ENCODE measurements around the gene HOTAIR. TPM values are rescaled to one million over a fixed set of nuclear protein-coding genes. Genes with fewer than 3 reads are reported as not detected.

Gene HOTAIR
- total and polyA plus RNA-seq, 7 donors, result 0.23 to 0.53 (median 0.25) TPM; not detected in 4

DNA sequence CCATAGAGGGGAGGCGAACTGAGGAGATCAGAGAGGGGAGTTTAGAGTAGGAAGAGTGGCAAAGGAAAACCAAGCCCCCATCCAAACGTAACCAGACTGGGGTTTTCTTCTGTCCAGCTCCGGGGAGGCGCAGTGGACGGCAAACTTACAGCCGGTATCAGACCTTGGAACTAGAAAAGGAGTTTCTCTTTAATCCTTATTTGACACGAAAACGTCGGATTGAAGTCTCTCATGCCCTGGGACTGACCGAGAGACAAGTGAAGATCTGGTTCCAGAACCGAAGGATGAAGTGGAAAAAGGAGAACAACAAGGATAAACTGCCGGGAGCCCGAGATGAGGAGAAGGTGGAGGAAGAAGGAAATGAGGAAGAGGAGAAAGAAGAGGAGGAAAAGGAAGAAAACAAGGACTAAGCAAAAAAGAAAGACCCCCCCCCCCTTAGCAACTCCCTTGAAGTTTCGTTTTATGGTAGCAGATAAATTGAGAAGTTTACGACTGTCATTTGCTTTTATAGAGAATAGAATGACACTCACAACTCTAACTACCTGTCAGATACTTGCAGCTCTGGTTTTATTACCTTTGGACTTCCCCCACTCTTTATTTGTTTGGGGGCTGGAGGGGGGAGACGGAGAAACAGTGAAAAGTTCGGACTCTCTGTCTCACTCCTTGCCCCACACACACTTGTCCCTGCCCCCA, 36.4 kb upstream of the HOTAIR start:
- TF ChIP-seq, protein P1, sequence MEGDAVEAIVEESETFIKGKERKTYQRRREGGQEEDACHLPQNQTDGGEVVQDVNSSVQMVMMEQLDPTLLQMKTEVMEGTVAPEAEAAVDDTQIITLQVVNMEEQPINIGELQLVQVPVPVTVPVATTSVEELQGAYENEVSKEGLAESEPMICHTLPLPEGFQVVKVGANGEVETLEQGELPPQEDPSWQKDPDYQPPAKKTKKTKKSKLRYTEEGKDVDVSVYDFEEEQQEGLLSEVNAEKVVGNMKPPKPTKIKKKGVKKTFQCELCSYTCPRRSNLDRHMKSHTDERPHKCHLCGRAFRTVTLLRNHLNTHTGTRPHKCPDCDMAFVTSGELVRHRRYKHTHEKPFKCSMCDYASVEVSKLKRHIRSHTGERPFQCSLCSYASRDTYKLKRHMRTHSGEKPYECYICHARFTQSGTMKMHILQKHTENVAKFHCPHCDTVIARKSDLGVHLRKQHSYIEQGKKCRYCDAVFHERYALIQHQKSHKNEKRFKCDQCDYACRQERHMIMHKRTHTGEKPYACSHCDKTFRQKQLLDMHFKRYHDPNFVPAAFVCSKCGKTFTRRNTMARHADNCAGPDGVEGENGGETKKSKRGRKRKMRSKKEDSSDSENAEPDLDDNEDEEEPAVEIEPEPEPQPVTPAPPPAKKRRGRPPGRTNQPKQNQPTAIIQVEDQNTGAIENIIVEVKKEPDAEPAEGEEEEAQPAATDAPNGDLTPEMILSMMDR (IDR thresholded peaks at IDR 0.05), result no peak
- no peaks in the 10 kb centered on the region for H3K9me3 ChIP-seq
- H3K27ac ChIP-seq, result peak overlapping the region; percentile 99
- H3K36me3 ChIP-seq (ENCODE audit: insufficient read depth in 1 of 2, low read depth in 1 of 2), result no peaks in the 10 kb centered on the region
- H3K4me1 ChIP-seq, result peaks cover 30% of the 10 kb centered on the region
- WGBS, 3 donors, result 50 to 59% (median 57%) methylated on average over 17 of the region's 17 CpGs
- peak overlapping the region; percentile 74 for H3K4me3 ChIP-seq
- peaks cover 0 to 9% (median 1%) of the 10 kb centered on the region in 3 donors for H3K27me3 ChIP-seq (ENCODE audit: insufficient read depth in 3 of 3, low read length in 2 of 3)
- DNase-seq, result peak in 1 of 2 donors; percentile 39
- intact Hi-C loops (cut with DNase I), result no loop called here
- ATAC-seq, result no peak

DNA sequence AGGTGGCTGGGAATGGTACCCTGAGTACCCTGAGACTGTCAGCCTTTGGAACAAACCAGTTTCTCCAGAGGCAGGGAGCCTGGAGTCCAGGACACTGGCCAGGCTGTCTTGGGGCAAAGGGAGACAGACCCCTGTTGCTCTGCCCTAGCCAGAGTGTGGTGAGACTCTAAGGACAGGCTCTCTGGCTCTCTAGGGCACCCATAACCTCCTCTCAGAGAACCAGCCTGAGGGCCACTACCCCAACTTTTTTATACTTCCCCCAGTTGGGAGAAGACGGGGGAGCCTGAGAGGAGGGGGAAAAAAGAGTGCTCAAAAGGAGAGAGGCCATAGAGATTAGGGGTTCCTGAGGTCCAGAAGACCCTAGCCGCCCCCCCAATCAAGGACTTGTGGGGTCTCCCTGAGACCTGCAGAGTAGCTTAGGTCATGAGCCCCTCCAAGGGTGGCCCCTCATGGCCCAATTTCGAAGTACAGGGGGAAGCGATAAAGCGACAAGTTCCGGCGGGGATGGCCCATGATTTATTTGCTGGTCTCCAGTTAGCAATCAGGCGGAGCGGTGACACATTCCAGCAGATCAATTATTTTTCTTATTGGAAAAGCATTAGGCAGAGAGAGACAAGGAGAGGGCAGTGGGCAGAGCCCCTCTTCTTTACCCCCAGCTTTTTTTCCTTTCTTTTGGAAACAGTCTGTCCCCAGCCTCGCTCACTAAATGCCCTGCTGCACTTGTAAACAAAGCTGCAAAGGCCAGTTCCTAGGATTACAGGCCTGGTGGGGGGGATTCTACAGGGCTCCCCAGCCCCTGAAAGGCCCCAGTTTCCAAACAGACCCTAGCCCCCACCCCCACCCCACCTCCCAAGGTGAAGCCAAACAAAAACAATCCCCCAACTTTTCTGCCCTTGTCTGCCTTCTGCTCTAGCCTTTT, 35.6 kb upstream of the HOTAIR start:
- H3K4me1 ChIP-seq, result peaks cover 24% of the 10 kb centered on the region
- H3K36me3 ChIP-seq (ENCODE audit: insufficient read depth in 1 of 2, low read depth in 1 of 2), result no peaks in the 10 kb centered on the region
- peak in 1 of 2 donors; percentile 44 for DNase-seq
- peak overlapping the region; percentile 99 for H3K27ac ChIP-seq
- 51 to 62% (median 53%) methylated on average over 10 of the region's 10 CpGs for WGBS, 3 donors
- no peak for ATAC-seq
- peak overlapping the region; percentile 74 for H3K4me3 ChIP-seq
- H3K9me3 ChIP-seq, result no peaks in the 10 kb centered on the region
- intact Hi-C loops (cut with DNase I), result no loop called here
- peaks cover 0 to 3% (median 0%) of the 10 kb centered on the region in 3 donors for H3K27me3 ChIP-seq (ENCODE audit: insufficient read depth in 3 of 3, low read length in 2 of 3)
- TF ChIP-seq, protein P1 (IDR thresholded peaks at IDR 0.05), result no peak

DNA sequence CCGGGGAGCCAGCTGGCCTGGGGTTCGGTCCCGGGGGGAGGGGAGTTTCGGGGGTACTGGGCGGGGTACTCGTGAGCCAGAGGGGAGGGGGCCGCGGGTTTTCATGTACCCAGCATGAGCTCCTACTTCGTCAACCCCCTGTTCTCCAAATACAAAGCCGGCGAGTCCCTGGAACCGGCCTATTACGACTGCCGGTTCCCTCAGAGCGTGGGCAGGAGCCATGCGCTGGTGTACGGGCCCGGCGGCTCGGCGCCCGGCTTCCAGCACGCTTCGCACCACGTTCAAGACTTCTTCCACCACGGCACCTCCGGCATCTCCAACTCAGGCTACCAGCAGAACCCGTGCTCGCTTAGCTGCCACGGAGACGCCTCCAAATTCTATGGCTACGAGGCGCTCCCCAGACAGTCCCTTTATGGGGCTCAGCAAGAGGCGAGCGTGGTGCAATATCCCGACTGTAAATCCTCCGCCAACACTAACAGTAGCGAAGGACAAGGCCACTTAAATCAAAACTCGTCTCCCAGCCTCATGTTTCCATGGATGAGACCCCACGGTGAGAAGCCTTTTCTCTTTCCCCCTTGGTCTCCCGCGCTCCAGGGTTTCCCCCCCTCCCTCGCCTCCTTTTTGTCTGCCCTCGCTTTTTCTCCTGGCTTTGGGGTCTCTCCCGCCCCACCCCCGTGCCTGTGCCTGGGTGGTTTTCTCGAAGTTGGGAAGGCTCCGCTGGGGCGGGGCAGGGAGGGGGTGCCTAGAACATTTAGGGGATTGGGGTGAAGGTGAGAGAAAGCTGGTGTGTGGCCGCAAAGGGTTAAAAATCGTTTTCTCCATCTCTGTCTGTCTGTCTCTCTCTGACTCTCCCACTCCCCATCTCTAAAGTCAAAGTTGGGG, 34.7 kb upstream of the HOTAIR start:
- 19 to 25% (median 19%) methylated on average over 48 to 51 of the region's 51 CpGs for WGBS, 3 donors
- no peaks in the 10 kb centered on the region for H3K9me3 ChIP-seq
- H3K4me3 ChIP-seq, result peak overlapping the region; percentile 74
- ATAC-seq, result peak; percentile 22 to 43 (median 33)
- H3K27ac ChIP-seq, result peak overlapping the region; percentile 99
- no peaks in the 10 kb centered on the region for H3K27me3 ChIP-seq (ENCODE audit: insufficient read depth in 3 of 3, low read length in 2 of 3)
- H3K36me3 ChIP-seq (ENCODE audit: insufficient read depth in 1 of 2, low read depth in 1 of 2), result no peaks in the 10 kb centered on the region
- peaks cover 15% of the 10 kb centered on the region for H3K4me1 ChIP-seq
- intact Hi-C loops (cut with DNase I), result loop anchor here in 1 of 2 donors (5.0 kb wide), 1 partner anchor 188 kb away; no protein-coding TSS in a partner anchor
- TF ChIP-seq, protein P1 (IDR thresholded peaks at IDR 0.05), result no peak
- peak in 1 of 2 donors; percentile 62 for DNase-seq

DNA sequence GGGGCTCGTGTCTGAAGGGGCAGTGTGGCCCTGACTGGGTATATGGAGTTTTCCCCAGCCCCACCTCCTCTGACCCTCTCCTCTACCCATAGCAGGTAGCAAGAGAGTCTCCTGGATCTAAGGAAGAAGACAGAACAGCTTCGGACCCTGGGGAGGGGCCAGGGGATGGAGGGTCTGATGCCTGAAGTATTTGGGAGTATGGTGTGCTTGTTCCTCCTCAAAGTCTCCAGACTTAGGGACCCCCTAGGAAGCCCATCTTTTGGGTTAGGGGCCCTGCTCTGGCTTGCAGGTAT, 33.5 kb upstream of the HOTAIR start:
- intact Hi-C loops (cut with DNase I), result loop anchor here in 1 of 2 donors (5.0 kb wide), 1 partner anchor 189 kb away; no protein-coding TSS in a partner anchor
- DNase-seq, result peak in 1 of 2 donors; percentile 12
- ATAC-seq, result no peak
- no peaks in the 10 kb centered on the region for H3K9me3 ChIP-seq
- no peaks in the 10 kb centered on the region for H3K36me3 ChIP-seq (ENCODE audit: insufficient read depth in 1 of 2, low read depth in 1 of 2)
- H3K27me3 ChIP-seq (ENCODE audit: insufficient read depth in 3 of 3, low read length in 2 of 3), result no peaks in the 10 kb centered on the region
- TF ChIP-seq, protein P1 (IDR thresholded peaks at IDR 0.05), result no peak
- H3K4me1 ChIP-seq, result peaks cover 17% of the 10 kb centered on the region
- 58 to 71% (median 64%) methylated on average over 2 of the region's 2 CpGs for WGBS, 3 donors
- peak overlapping the region; percentile 95 for H3K27ac ChIP-seq
- peak overlapping the region; percentile 74 for H3K4me3 ChIP-seq

Data from psoas muscle (tissue), 8 donors.